HG03342 (cell line): Measurements from ENCODE around the gene KLHL18.
"Not testable (repeated sequence)": the region's sequence is repeated elsewhere in the genome, so short reads cannot be mapped to it uniquely, and the experiment has no call there.

Experiments
- ATAC-seq: cut with Tn5 transposase; IDR thresholded peaks from one replicate; pipeline ENCODE4 v1.9.1; 2021; ENCODE audit warnings: mild to moderate bottlenecking, moderate library complexity; ENCODE audit not compliant: unreplicated experiment

The KLHL18 gene

GRCh38 chr3:47273564-47273963, 9.2 kb upstream of the KLHL18 start:
- no peak for ATAC-seq

- ATAC-seq: no peak
Observed at GRCh38 chr3:47274652-47275051, 8.1 kb upstream of the KLHL18 start.

- no peak for ATAC-seq
Observed at GRCh38 chr3:47276558-47276957, 6.2 kb upstream of the KLHL18 start.

- ATAC-seq: no peak
Observed at GRCh38 chr3:47280519-47280918, 2.2 kb upstream of the KLHL18 start.

- peak; percentile 2 for ATAC-seq
Observed at GRCh38 chr3:47283193-47283537, 421 bp downstream of the KLHL18 start.

GRCh38 chr3:47283591-47284364, 1.0 kb downstream of the KLHL18 start:
- ATAC-seq: no peak

- ATAC-seq: no peak
Observed at GRCh38 chr3:47288966-47289910, 6.5 kb downstream of the KLHL18 start.

GRCh38 chr3:47291158-47291753, 8.5 kb downstream of the KLHL18 start:
- ATAC-seq: no peak

GRCh38 chr3:47291754-47292420, 9.1 kb downstream of the KLHL18 start:
- ATAC-seq: peak; percentile 61

GRCh38 chr3:47293822-47294221, 11.1 kb downstream of the KLHL18 start:
- ATAC-seq: no peak

GRCh38 chr3:47294392-47294791, 11.6 kb downstream of the KLHL18 start:
- ATAC-seq: no peak

- ATAC-seq: no peak
Observed at GRCh38 chr3:47295322-47295721, 12.6 kb downstream of the KLHL18 start.

- no peak for ATAC-seq
Observed at GRCh38 chr3:47295976-47296375, 13.2 kb downstream of the KLHL18 start.

GRCh38 chr3:47296562-47297302, 14.0 kb downstream of the KLHL18 start:
- no peak for ATAC-seq

- ATAC-seq: no peak
Observed at GRCh38 chr3:47298439-47298838, 15.7 kb downstream of the KLHL18 start.

- ATAC-seq: no peak
Observed at GRCh38 chr3:47299381-47300318, 16.9 kb downstream of the KLHL18 start.

GRCh38 chr3:47301456-47301855, 18.7 kb downstream of the KLHL18 start:
- no peak for ATAC-seq

GRCh38 chr3:47306022-47306421, 23.3 kb downstream of the KLHL18 start:
- ATAC-seq: no peak

- not testable (repeated sequence) for ATAC-seq
Observed at GRCh38 chr3:47309231-47309630, 26.5 kb downstream of the KLHL18 start.
